HCT116 (cell line): ENCODE measurements around the gene BACE1. TPM values are rescaled to one million over a fixed set of nuclear protein-coding genes. Genes with fewer than 3 reads are reported as not detected.

Experiments used
- ATAC-seq: fragments of 200-7000 bp; cut with Tn5 transposase; 2 replicates; pipeline ENCODE4 v1.9.1; 2020; ENCODE audit warnings: mild to moderate bottlenecking, moderate library complexity
- BruUV-seq: library from RNA; stranded (reverse); fragments of 400-500 nt; replicated peaks from 2 replicates; lab custom pipeline; 2021; lab: Mats Ljungman, UMichigan
- CTCF ChIA-PET: fragments of 300-600 bp; sonication (Branson Sonifier 250); formaldehyde crosslinking; loops from one replicate; lab custom pipeline; 2021; ENCODE audit warnings: antibody characterized with exemption; lab: Charles Lee
- POLR2A ChIA-PET: fragments of 300-600, 350-600 bp; sonication (Branson Sonifier 250); formaldehyde crosslinking; loops from one replicate; lab custom pipeline; 2021; ENCODE audit warnings: antibody characterized with exemption; lab: Charles Lee
- RAD21 ChIA-PET, 2 experiments: fragments of 300-600 bp; sonication (Branson Sonifier 250); formaldehyde crosslinking; loops; one replicate each; lab custom pipeline; 2023; ENCODE audit warnings: low total read pairs in 2 of 2; ENCODE audit not compliant: uncharacterized antibody in 2 of 2, unreplicated experiment in 2 of 2, low non-redundant PET in 1 of 2; lab: Charles Lee
- DNase-seq: peaks from one replicate; pipeline ENCODE4 v3.0.0-alpha.2; 2010; ENCODE audit warnings: low read depth, low spot score
- H2AFZ ChIP-seq: fragments of 200-600 bp; shearing (Covaris generic), sonication (generic); 2 replicates; pipeline ENCODE4 v1.6.1; 2017; ENCODE audit warnings: low read depth, mixed run types, mixed read lengths, antibody characterized with exemption, low read length; ENCODE audit not compliant: poor library complexity, severe bottlenecking
- H3K27ac ChIP-seq: 2 replicates; pipeline ENCODE4 v1.5.1; 2012; ENCODE audit warnings: low read depth, low read length
- H3K27me3 ChIP-seq: fragments of 200-600 bp; sonication (generic); 2 replicates; pipeline ENCODE4 v1.6.1; 2016; ENCODE audit warnings: mixed run types, low read length, mixed read lengths; ENCODE audit not compliant: insufficient read depth
- H3K36me3 ChIP-seq, 2 experiments: fragments of 200-500 bp in 1 of 2; fragments of 200-600 bp in 1 of 2; sonication (Bioruptor generic) in 1 of 2; sonication (generic) in 1 of 2; 2 replicates each; pipeline versions ENCODE4 v1.5.1 to v1.6.1; 2014 to 2016; ENCODE audit warnings: low read length in 2 of 2, inconsistent platforms in 1 of 2, mixed read lengths in 1 of 2, mixed run types in 1 of 2; ENCODE audit not compliant: insufficient read depth in 2 of 2, control insufficient read depth in 1 of 2
- H3K4me1 ChIP-seq, 2 experiments: fragments of 200-600 bp in 1 of 2; sonication (generic) in 1 of 2; 2 replicates each; pipeline versions ENCODE4 v1.5.1 to v1.6.1; 2012 to 2017; ENCODE audit warnings: low read length in 2 of 2, inconsistent platforms in 1 of 2, mild to moderate bottlenecking in 1 of 2, mixed read lengths in 1 of 2, mixed run types in 1 of 2, moderate library complexity in 1 of 2; ENCODE audit not compliant: insufficient read depth in 2 of 2, control insufficient read depth in 1 of 2
- H3K4me2 ChIP-seq: fragments of 200-600 bp; sonication (generic); 2 replicates; pipeline ENCODE4 v1.6.1; 2017; ENCODE audit warnings: mixed run types, low read length, mixed read lengths
- H3K4me3 ChIP-seq, 2 experiments: fragments of 200-600 bp in 1 of 2; sonication (generic) in 1 of 2; replicated peaks in 1 of 2; 2 replicates each; pipeline ENCODE4 v1.5.1; 2011 to 2016; ENCODE audit warnings: low read length in 2 of 2, control low read depth in 1 of 2, low read depth in 1 of 2, mild to moderate bottlenecking in 1 of 2, mixed read lengths in 1 of 2, mixed run types in 1 of 2
- H3K79me2 ChIP-seq: fragments of 200-600 bp; sonication (generic); 2 replicates; pipeline ENCODE4 v1.6.1; 2017; ENCODE audit warnings: mild to moderate bottlenecking, mixed run types, low read length, moderate library complexity, mixed read lengths; ENCODE audit not compliant: insufficient read depth
- H3K9ac ChIP-seq: fragments of 200-600 bp; sonication (generic); 2 replicates; pipeline ENCODE4 v1.6.1; 2016; ENCODE audit warnings: low read length, mixed read lengths
- H3K9me2 ChIP-seq: fragments of 200-600 bp; sonication (generic), shearing (Covaris generic); 2 replicates; pipeline ENCODE4 v1.6.1; 2017; ENCODE audit warnings: mixed run types, mild to moderate bottlenecking, moderate library complexity; ENCODE audit not compliant: insufficient read depth
- H3K9me3 ChIP-seq, 2 experiments: fragments of 200-500 bp in 1 of 2; fragments of 200-600 bp in 1 of 2; sonication (Bioruptor generic) in 1 of 2; sonication (generic) in 1 of 2; 2 replicates each; pipeline ENCODE4 v1.6.1; 2014 to 2017; ENCODE audit warnings: low read length in 2 of 2, mixed read lengths in 2 of 2, inconsistent platforms in 1 of 2, low read depth in 1 of 2, mild to moderate bottlenecking in 1 of 2, mixed run types in 1 of 2, moderate library complexity in 1 of 2; ENCODE audit not compliant: control insufficient read depth in 1 of 2, insufficient read depth in 1 of 2
- H4K20me1 ChIP-seq: fragments of 200-600 bp; sonication (generic), shearing (Covaris generic); 2 replicates; pipeline ENCODE4 v1.6.1; 2017; ENCODE audit warnings: mixed run types, mild to moderate bottlenecking, moderate library complexity; ENCODE audit not compliant: insufficient read depth
- ATF3 ChIP-seq: IDR thresholded peaks from 2 replicates; pipeline ENCODE4 v1.6.1; 2012
- CBX3 ChIP-seq: IDR thresholded peaks from 2 replicates; pipeline ENCODE4 v1.6.1; 2012; ENCODE audit warnings: low read depth
- CEBPB ChIP-seq: IDR thresholded peaks from 2 replicates; pipeline ENCODE4 v1.6.1; 2012; ENCODE audit warnings: low read depth
- CTCF ChIP-seq, 3 experiments: fragments of 200-600 bp in 1 of 3; sonication (generic) in 1 of 3; IDR thresholded peaks in 2 of 3; conservative IDR thresholded peaks in 1 of 3; 2 replicates each; pipeline ENCODE4 v1.5.1; 2012 to 2017; ENCODE audit warnings: low read depth in 2 of 3, low read length in 2 of 3, antibody characterized with exemption in 1 of 3, borderline replicate concordance in 1 of 3, control low read depth in 1 of 3, mild to moderate bottlenecking in 1 of 3, mixed read lengths in 1 of 3, mixed run types in 1 of 3, moderate library complexity in 1 of 3; ENCODE audit not compliant: insufficient read depth in 1 of 3
- EGR1 ChIP-seq: IDR thresholded peaks from 2 replicates; pipeline ENCODE4 v1.6.1; 2012; ENCODE audit warnings: low read depth
- EZH2phosphoT487 ChIP-seq: fragments of 200-600 bp; IDR thresholded peaks from 2 replicates; pipeline ENCODE4 v1.6.1; 2018; ENCODE audit warnings: antibody characterized with exemption, borderline replicate concordance
- FOSL1 ChIP-seq: IDR thresholded peaks from 2 replicates; pipeline ENCODE4 v1.6.1; 2012; ENCODE audit warnings: low read depth
- MAX ChIP-seq: IDR thresholded peaks from 2 replicates; pipeline ENCODE4 v1.6.1; 2012
- POLR2A ChIP-seq: IDR thresholded peaks from 2 replicates; pipeline ENCODE4 v1.7.0; 2011; ENCODE audit warnings: borderline replicate concordance; ENCODE audit not compliant: insufficient read depth, insufficient read length; ENCODE audit errors: extremely low read depth
- POLR2AphosphoS5 ChIP-seq: IDR thresholded peaks from 2 replicates; pipeline ENCODE4 v1.6.1; 2011; ENCODE audit warnings: mild to moderate bottlenecking, low read depth, low read length, moderate library complexity
- RAD21 ChIP-seq: IDR thresholded peaks from 2 replicates; pipeline ENCODE4 v1.6.1; 2012; ENCODE audit warnings: low read depth, mild to moderate bottlenecking
- SIN3A ChIP-seq: IDR thresholded peaks from 2 replicates; pipeline ENCODE4 v1.6.1; 2012; ENCODE audit warnings: low read depth
- SP1 ChIP-seq: IDR thresholded peaks from 2 replicates; pipeline ENCODE4 v1.6.1; 2012; ENCODE audit warnings: low read depth
- SRF ChIP-seq: IDR thresholded peaks from 2 replicates; pipeline ENCODE4 v1.6.1; 2012; ENCODE audit warnings: low read depth
- TCF7L2 ChIP-seq: IDR thresholded peaks from 2 replicates; pipeline ENCODE4 v1.7.0; 2011; ENCODE audit warnings: borderline replicate concordance, inconsistent platforms; ENCODE audit not compliant: insufficient read depth, insufficient read length; ENCODE audit errors: extremely low read depth
- ZBTB33 ChIP-seq: IDR thresholded peaks from 2 replicates; pipeline ENCODE4 v1.6.1; 2011; ENCODE audit warnings: mild to moderate bottlenecking, low read length, moderate library complexity; ENCODE audit not compliant: insufficient replicate concordance; ENCODE audit errors: extremely low read depth
- ZNF274 ChIP-seq: fragments of 200-500 bp; sonication (Bioruptor generic); IDR thresholded peaks from 2 replicates; pipeline ENCODE4 v1.6.1; 2014; ENCODE audit warnings: mild to moderate bottlenecking, low read depth, low read length, inconsistent platforms
- intact Hi-C: fragments of 100-400 bp; cut with micrococcal nuclease; formaldehyde crosslinking; loops from 2 replicates; pipeline ENCODE4 v1.10.0; 2022
- total RNA-seq: library from RNA; stranded (reverse); gene quantifications from one replicate; pipeline ENCODE4 v1.2.1, GENCODE V29; 2021; ENCODE audit not compliant: unreplicated experiment

The BACE1 gene
- total RNA-seq, 1 experiment from 2014 or later: 8.5 TPM

- no peaks in the 10 kb centered on the region for H3K27me3 ChIP-seq
- no peaks in the 10 kb centered on the region for H3K79me2 ChIP-seq
- DNase-seq (no peak), ATAC-seq (no peak)
- no peak overlapping the region for H3K4me2 ChIP-seq
- TF ChIP-seq ZNF274 (no peak), MAX (no peak), EZH2phosphoT487 (no peak), SRF (no peak), SIN3A (no peak), FOSL1 (no peak), POLR2AphosphoS5 (no peak), SP1 (no peak), POLR2A (no peak), ZBTB33 (no peak), RAD21 (no peak), EGR1 (no peak), ATF3 (no peak), CTCF (IDR thresholded peaks at IDR 0.05 in 2 of 3, conservative IDR thresholded peaks at IDR 0.05 in 1 of 3; ENCODE audit: borderline replicate concordance in 1 of 3, insufficient read depth in 1 of 3, low read depth in 2 of 3, low read length in 2 of 3) (no peak), CBX3 (no peak), TCF7L2 (no peak), CEBPB (no peak)
- H3K9me2 ChIP-seq: no peaks in the 10 kb centered on the region
- no peaks in the 10 kb centered on the region for H4K20me1 ChIP-seq
- no peak overlapping the region for H3K27ac ChIP-seq
- no peak overlapping the region for H3K9ac ChIP-seq
- POLR2A ChIA-PET: no interaction called here
- intact Hi-C loops: no loop called here
- H3K4me1 ChIP-seq: peaks cover 2 to 12% of the 10 kb centered on the region in 2 experiments; a peak in 3 of 4 replicates
- H3K4me3 ChIP-seq: no peak overlapping the region
- no TSS peak for BruUV-seq
- H3K36me3 ChIP-seq: peaks cover 3 to 11% of the 10 kb centered on the region in 2 experiments; a peak in 3 of 4 replicates
- RAD21 ChIA-PET: no interaction called here
- CTCF ChIA-PET: no interaction called here
- H2AFZ ChIP-seq: no peak overlapping the region
- H3K9me3 ChIP-seq: no peaks in the 10 kb centered on the region
These were observed 28.4 kb downstream of the BACE1 start for GRCh38 chr11:117287668-117288067.
